CD4-positive, alpha-beta T cell treated with Interleukin-6 at 100 ng/mL for 8 hours (primary cell): ENCODE data around the gene AIP.
A peak's percentile ranks its signal among the peaks of the same experiment; 100 is the strongest.

Experiments
- DNase-seq: peaks from one replicate; pipeline ENCODE4 v3.0.0-alpha.2; 2020; ENCODE audit warnings: mixed read lengths, low spot score

AIP gene

DNA sequence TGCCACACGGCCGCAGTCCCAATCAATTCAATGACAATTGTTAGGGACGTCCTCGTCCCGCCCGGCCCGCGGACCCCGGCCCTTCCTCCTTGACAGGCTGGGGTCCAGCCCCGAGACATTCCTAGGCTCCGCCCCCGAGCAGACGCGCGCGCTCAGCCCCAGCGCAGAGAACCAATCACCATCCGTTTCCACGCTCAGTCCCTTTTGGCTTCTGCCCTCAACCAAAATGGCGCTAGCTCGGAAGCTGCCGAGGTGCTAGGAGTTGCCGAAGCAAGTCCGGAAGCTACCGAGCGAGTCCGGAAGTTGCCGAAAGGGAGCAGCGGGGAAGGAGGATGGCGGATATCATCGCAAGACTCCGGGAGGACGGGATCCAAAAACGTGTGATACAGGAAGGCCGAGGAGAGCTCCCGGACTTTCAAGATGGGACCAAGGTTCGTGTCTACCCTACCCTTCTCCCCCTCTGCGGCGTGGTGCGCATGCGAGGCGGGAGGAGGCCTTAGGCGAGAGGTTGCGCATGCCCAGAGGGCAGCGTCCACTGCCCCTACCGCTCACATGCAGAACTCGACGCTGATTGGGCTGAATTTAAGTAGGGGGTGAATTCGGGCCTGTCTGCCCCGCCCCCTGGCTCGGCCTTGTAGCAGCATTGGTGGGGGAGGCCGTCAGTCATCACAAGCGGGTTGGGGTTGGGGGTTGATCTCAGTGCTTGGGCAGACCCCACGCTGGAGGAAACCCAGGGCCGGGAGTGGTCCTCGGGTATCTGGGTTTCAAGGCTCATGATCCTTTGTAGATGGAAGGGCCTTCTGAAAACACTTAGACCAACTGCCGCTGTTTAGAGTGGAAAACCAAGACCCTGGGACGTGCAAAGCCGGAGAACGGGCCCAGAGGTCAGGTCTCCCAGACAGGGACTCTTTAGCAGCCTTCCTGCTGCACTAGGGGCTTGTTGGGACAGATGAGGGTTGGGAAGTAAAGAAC lies at the start of gene AIP:
Gene AIP (plus strand): TSS at position 200 of the 972 bp plus-strand sequence. CDS start 133 bp downstream, at position 333.
- DNase-seq, result peak; percentile 98

DNA sequence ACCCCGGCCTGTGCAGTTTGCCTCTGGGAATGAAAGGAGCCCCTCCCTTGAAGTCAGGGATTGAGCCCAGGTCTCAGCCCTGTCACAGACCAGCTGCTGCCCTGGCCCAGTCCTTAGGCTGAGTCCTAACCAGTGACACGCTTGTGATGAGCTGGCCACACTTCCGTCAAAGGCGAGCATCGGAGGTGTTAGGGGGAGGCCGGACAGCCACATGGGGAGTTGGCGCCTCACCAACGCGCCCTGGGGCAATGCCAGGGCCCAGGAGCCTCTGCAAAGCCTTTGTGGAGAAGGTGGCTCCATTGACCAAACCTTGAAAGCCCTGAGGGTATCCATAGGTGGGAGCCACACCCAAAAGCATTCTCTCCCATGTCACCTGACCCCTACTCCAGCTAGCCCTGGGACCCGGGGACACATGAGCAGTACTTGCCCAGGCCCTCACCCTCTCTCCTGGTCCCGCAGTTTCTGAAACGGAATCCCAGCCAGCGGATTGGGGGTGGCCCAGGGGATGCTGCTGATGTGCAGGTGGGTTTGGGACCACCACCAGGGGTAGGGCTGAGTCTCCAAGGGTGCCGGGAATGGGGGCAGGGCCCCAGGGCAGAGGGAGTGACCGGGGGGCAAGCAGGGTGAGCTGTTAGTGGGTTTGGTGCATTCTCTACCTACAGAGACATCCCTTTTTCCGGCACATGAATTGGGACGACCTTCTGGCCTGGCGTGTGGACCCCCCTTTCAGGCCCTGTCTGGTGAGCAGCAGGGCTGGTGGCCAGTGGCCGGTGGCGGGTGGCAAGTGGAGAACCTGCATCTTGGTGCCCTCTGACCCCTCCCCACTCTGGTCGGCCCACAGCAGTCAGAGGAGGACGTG lies 49.1 kb upstream of the AIP start:
- DNase-seq, result no peak

DNA sequence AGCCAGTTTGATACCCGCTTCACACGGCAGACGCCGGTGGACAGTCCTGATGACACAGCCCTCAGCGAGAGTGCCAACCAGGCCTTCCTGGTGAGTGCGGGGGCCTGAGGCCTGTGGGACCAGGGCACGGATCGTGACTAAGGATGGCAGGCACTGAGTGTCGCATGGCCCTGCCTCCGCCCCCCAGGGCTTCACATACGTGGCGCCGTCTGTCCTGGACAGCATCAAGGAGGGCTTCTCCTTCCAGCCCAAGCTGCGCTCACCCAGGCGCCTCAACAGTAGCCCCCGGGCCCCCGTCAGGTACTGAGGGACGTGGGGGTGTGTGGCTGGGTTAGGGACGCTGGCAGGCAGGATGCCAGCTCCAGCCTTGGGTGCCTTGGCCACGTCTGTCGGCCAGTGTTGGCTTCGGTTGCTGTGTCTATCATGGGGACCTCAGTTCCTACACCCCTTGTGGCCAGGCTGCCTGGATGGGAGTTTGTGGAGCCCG lies 48.4 kb upstream of the AIP start:
- no peak for DNase-seq

DNA sequence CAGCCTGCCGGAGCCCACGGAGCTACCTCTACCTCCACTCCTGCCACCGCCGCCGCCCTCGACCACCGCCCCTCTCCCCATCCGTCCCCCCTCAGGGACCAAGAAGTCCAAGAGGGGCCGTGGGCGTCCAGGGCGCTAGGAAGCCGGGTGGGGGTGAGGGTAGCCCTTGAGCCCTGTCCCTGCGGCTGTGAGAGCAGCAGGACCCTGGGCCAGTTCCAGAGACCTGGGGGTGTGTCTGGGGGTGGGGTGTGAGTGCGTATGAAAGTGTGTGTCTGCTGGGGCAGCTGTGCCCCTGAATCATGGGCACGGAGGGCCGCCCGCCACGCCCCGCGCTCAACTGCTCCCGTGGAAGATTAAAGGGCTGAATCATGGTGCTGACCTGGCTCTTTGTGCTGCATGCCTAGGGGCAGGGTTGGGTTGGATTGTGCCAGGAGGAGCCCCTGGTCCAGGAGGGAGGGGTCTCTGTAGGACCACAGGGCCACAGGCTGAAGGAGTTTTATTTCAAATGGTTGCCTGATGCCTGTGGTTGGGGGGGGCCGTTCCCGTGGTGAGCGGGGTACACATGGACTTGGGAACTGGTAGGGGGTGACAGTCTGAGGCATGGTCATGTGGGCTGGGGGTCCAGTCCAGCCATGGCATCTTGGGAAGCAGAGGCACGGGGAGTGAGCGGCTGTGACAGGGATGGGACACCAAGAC lies 47.6 kb upstream of the AIP start:
- no peak for DNase-seq

DNA sequence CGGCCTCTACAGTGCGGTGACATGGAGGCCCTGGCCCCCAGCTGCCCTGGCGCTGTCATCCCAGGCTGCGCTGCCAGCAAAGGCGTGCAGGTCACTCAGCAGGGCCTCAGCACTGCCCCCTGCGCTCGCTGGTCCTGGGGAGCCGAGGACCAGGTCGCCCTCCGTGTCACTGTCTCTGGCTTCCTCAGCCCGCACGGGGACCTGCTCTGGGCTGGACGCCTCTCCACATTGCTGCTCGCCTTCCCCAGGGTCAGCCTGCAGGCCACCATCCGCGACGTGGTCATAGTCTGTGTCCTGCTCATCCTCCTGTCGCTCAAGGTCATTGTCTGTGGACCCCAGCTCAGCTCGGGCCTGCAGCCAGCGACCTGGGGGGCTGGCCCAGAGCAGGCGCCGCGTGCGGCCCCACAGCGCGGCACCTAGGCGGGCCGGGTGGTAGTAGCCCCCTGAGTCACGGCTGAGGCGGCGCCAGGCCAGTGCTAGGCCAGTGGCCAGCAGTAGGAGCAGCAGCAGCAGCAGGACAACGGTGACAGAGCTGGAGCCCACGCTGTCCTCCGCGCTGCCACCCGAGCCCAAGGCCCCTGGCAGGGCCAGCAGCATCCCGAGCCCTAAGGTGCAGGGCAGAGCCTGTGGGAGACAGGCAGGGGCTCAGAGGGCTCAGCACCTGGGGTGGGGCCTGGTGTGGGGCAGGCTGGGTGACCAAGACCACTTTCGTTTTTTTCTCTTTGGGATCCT lies 46.9 kb upstream of the AIP start:
- DNase-seq, result no peak

DNA sequence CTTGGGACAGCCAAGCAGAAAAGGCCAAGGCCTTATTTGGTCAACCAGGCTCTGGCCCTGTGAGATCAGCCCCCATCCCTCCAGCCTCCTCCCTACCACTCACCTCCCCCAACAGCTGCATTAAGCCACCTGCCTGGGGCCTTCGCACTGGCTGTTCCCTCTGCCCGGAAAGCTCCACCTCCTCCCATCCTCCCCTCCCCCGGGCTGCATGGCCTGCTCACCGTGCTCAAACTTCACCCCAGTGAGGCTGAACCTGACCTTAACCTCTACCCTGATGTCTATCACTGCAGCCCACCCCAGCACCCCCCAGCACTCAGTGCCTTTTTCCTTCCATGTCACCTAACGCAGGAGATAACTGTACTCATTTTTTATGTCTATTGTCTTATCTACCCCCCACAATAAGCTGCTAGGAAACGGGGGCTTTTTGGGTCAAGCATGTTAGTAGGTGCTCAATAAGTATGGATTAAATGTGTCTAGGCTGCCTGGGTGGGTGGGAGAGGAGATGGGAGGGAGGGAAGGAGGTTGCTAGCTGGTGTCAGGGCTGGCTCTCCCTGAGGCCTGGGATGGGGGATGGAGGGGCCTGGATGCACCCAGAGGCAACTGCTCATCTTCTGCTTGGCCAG lies 46.3 kb upstream of the AIP start:
- peak; percentile 80 for DNase-seq

DNA sequence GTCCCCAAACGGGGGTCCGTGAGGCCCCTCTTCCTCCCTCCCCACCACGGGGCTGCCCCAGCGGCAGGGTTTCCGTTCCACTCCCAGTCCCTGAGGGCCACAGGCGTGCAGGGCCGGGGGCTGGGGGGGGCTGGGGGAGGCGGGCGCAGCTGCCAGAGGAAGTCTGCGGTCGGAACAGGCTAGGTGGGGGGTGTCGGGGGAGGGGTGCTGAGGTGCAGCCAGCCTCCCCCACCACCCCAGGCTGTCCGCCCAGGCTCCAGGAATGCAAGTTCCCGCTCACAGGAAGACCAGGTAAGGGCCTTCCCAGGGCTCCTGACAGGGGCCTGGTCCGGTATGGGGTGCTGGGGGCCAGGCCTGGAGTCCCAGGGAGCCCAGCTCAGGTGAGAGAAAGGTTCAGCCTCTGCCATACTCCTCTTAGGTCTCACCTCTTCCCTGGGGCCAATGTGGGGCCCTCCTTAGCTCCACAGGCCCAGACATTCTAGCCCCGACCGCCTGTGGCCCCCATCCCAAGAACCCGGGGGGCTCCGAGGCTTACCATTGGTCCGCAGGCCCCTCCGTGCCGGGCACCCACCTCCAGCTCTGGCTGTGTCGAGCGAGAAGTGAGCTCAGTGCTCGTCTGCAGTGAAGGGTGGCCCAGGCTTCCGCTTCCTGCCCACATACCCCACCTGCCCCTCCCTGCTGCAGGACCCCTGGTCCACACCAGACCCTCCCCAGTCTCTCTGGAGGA lies 45.6 kb upstream of the AIP start, which contains the start of gene PTPRCAP:
Gene PTPRCAP (minus strand): TSS at position 601 of the 727 bp plus-strand sequence. CDS start 63 bp downstream, at position 538.
- peak; percentile 87 for DNase-seq

DNA sequence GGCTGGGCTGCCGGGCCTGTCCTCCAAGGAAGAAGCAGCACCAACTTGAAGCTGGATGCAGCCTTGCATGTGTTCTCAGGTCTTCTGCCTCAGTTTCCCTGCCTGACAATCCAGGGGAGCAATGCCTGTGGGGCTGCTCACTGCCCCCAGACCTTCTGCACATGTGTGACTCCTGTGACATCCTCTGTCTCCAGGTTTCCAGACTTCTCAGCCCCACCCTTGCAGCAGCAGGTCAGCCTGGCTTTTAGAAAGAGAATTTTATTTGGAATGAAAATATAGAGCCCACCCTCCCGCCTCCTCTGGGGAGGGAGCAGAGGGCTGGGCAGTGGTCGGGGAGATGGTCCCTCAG lies 45.0 kb upstream of the AIP start:
- no peak for DNase-seq

DNA sequence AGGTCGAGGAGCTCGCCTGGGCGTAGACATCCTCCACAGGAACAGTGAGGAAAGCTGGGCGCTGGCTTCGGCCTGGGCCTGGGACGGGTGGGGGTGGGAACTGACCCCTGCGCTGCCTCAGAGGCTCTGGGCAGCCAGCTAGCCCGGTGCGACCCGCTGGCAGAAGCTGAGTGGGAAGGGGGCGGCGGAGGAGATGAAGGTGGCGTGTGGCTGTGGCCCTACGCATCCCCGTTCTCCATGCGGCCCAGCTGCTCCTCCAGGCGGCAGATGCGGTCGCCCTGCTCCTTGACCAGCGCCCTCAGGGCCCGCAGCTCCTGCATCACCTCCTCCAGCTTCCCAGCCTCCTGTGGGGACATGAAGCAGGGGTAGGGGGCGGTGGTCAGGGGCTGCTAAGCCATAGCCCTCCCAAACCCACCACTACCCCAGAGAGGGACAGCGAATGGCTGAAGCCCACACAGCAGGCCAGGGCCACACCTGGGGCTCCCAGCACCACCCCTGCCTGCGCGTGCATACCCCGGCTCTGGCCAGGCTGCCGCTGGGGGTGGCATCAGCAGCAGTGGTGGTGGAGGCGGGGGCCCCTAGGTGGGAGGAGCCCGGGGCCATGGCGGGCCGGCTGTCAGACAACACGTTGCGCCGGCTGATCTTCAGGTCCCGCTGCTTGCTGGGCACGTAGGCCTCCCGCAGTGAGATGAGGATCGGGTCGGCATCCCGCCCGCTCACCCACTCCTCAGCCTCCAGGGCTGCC lies 44.5 kb upstream of the AIP start:
- peak; percentile 74 for DNase-seq

DNA sequence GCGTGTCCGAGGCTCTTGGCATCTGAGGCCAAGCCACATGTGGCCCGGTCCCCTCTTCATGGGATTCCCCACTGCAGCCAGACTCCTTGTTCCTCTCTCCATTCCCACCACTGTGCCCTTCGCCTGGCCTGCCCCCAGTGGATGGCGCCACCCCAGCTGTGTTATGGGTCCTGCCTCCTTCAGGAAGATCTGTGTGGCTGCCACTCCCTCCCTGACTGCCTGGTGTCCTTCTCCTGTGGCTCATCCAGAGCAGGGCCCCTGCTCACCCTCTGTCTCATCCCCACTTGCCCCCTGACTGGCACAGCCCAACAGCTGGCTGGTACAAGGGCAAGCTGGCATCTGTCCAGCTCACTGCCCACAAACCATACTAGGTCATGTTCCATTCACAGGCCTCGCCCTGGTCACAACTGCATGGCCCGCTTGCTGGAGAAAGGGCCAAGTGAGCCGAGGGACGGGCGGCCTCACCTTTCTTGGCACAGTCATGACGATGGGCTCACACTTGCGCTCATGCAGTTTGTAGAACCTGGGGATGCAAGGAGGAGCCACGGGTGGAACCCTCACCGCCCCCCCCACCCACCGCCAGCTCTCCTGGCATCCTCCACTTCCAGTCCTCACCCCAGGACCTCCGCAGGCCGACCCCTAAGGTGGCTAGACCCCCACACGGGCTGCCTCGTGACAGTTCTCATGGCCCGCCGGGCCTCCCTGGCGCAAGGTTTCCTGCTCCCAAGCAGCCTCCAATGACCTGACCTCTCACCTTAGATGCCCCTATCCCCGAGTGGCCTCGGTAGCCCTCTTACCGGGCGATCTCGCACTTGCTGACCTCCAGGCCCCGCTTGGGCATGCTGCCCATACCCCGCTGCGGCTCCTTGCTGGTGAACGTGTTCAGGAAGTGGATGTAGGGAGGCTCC lies 43.3 kb upstream of the AIP start:
- DNase-seq, result no peak

DNA sequence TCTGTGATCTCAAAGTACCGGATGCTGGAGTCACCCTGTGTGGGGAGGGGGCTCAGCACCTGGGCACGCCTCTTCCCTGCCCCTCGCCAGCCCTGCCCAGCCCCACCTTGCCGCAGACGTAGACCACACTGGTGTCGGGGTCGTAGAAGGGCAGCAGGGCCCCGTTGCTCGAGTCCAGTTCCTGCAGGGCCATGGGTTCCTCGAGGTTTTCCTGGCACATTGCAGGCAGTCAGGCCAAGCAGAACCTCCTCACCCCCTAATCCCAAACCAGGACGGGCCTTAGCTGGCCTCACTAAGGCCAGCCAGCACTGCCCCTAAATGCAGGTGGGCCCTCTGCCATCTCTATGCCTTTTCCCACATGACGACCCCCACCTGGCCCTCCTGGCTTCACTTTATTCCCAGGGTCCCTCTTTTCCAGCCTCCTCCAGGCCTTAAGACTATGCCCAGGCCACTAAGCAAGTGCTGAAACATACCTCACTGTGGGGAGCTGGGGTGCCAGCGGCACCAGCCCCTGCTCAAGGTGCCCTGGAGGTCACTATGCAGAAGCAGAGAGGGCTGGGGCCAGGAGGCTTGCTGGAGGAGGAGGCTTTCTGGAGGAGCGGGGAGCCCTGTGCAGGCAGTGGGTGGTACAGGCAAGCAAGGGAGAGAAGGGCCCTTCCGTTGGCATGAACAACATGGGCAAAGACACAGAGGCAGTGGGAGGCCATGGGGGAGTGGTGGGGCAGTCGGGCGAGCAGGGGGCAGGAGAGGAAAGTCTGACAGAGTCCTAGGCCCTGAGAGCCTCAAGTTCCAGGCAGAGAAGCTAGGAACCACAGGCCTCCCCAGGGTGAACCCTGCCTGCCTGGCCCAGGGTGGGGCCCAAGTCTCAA lies 42.4 kb upstream of the AIP start:
- peak; percentile 43 for DNase-seq

DNA sequence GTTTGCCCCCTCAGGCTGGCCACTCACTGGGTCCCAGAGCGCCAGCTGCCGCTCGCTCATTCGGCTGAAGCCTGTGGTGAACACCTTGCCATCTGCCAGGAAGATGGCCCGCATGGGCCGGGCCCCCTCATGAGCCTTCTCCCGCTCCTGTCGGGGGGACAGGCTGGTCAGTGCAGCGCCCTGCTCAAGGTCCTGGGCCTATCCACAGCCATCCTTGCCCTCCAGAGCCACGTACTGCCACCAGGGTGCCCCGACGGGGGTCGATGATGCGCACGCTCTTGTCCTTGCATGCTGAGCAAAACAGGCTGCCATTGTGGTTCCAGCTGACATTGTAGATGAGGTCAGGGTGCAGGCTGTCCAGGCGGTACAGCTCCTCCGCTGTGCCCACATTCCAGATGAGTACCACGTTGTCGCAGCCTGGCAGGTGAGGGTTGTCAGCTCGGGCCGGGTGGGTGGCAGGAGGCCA lies 41.7 kb upstream of the AIP start:
- DNase-seq, result no peak

DNA sequence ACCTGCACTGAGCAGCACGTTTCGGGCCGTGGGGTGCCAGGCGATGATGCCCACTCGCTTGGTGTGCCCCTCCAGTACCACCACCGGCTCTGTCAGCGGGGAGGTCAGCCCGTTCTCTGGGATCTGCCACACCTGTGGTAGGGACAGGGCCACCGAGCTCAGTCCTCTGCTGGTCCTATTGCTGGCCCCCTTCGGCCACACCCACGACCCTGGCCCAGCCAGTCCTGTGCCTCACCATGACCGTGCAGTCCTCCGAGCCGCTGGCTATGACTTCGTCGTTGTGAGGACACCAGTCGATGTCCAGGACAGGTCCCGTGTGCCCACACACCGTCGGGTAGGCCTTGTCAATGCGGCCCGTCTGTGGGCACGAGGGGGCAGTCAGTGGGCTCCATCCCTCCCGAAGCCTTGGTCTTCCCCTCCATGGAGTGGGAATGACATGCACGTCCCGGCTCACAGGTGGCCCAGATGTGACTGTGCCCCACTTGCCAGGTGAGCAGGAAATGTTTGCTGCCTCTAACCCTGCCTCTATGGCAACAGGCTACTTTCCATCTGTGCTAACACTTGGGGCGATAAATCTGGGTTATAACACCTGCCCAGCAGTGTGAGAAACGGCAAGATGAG lies 41.0 kb upstream of the AIP start:
- no peak for DNase-seq

DNA sequence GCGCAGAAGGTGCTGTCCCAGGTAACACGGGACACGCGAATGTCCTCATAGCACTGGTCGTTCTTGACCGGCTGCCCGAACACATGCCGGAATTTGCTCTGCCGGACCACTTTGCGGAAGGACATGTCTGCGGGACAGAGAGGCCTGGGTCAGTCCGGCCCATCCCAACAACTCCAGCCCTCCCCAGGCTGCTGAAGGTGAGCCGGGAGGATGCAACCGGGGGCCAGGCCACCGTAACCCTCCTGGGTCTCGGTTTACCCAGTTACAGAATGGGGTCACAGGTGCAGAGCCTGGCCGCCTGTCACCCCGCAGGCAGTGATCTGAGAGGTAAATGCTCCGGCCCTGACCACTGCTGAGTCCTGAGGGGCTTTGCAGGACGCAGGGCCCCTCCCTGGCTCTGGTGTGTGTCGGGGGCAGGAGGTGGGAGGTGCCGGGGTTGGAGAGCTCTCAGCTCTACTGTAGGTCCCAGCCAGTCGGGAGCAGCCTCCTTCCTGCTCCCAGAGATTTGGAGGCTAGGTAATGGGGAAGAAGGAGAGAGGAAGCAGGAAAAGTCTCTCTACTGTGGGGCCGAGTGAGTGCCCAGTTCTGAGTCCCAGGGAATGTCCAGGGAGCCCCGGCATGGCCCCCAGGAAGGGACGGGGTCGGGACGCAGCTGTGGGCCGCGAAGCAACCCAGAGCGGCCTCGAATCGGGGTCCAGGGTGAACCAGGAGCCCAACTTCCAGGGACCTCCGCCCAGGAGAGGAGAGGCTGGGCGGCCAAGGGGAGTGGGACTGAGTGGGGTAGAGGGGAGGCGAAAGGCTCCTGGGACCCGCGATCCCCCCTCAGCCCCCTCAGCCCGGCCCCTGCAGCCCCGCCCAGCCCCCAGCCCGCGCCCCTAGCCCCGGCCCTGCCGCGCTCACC lies 40.1 kb upstream of the AIP start:
- no peak for DNase-seq

DNA sequence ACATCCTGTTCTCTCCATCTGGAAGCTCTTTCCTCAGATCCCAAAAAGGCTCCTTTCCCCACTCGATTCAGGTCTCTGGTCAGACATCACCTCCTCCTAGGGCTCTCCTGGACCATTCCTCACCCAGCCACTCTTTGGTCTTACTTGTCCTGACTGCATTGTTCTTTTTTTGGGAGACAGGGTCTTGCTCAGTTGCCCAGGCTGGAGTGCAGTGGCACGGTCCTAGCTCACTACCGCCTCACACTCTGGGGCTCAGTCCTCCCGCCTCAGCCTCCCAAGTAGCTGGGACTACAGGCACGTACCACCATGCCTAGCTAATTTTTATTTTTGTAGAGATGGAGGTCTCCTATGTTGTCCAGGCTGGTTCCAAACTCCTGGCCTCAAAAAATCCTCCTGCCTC lies 37.3 kb upstream of the AIP start:
- DNase-seq, result no peak

DNA sequence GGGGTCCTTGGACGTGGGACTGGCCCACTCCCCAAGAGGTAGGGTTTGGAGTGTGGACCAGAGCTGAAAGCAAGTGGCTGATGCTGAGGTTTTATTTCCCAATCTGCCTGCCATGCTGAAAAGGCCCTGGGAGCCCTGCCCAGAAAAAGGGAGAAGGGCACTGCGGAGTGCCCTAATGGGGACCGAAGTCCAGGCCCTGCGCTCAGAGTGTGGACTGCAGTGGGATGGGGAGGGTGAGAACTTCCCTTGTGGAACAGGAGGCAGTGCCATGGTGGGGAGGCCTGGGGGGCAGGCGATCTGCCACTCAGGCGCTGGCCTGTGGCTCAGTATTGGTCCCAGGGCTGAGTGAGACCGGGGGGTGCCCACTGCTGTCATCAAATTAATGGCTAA lies 34.6 kb upstream of the AIP start:
- DNase-seq, result no peak
